ENCODE data around the gene HERC4.

DNA sequence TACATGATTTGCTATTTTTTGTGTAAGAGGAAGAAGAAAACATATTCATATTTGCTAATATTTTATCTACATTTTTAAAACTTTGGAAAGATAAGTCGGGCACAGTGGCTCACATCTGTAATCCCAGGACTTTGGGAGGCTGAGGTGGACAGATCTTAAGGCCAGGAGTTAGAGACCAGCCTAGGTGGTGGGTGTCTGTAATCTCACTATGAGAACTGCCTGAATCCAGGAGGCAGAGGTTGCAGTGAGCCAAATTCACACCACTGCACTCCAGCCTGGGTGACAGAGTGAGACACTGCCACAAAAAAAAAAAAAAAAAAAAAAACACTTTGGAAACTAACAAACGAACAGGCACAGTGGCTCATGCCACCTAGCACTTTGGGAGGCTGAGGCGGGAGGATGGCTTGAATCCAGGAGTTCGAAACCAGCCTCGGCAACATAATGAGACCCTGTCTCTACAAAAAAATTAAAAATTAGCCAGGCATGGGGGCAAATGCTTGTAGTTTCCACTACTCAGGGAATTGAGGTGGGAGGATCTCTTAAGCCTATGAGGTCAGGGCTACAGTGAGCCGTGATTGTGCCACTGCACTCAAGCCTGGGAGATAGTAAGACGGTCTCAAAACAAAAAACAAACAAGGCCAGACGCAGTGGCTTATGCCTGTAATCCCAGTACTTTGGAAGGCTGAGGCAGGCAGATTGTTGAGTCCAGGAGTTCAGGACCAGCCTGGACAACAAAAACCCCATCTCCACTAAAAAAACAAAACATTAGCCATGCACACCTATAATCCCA is 25.6 kb downstream of the HERC4 start:
- TF ChIP-seq TAF1 (IDR thresholded peaks at IDR 0.05; ENCODE audit: borderline replicate concordance, low read depth, low read length) (no peak), POLR2AphosphoS5 (IDR thresholded peaks at IDR 0.05; ENCODE audit: low read depth, low read length) (no peak), POLR2A (IDR thresholded peaks at IDR 0.05; ENCODE audit: low read depth, low read length) (no peak)

Measured in GM12892 (cell line).